ENCODE measurements around the gene PIGL.
A peak's percentile ranks its signal among the peaks of the same experiment; 100 is the strongest.

Gene PIGL

DNA sequence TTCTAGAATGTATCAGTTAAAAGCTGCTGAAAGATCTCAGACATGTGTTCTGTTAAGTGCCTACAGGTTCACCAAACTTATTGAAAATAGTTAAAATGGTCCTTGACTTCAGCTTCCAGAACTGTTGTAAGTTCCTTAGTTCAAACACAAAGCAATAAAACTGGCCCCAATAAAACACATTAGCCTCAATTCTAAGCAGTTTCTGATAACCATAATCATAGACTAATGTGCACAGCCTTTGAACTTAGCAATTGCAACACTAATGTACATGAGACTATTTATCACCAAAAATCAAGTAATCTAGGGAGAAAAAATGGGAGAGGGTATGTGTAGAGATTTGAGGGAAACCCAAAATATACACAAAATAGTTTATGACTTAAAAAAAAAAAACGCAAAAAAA lies 15.4 kb downstream of the PIGL start:
- H3K27me3 ChIP-seq (ENCODE audit: control insufficient read depth, insufficient read depth, low read length), result no peaks in the 10 kb centered on the region
- H3K9ac ChIP-seq (ENCODE audit: low read length), result no peak overlapping the region
- no peaks in the 10 kb centered on the region for H3K36me3 ChIP-seq (ENCODE audit: control insufficient read depth, insufficient read depth, low read length)
- no peaks in the 10 kb centered on the region for H3K4me1 ChIP-seq (ENCODE audit: control insufficient read depth, insufficient read depth, low read length)
- H3K4me3 ChIP-seq (ENCODE audit: low read length), result no peak overlapping the region
- no peaks in the 10 kb centered on the region for H3K9me3 ChIP-seq (ENCODE audit: control insufficient read depth, low read length)

- Histone ChIP-seq H3K27me3 (ENCODE audit: control insufficient read depth, insufficient read depth, low read length) (no peaks in the 10 kb centered on the region), H3K9me3 (ENCODE audit: control insufficient read depth, low read length) (no peaks in the 10 kb centered on the region), H3K36me3 (ENCODE audit: control insufficient read depth, insufficient read depth, low read length) (no peaks in the 10 kb centered on the region), H3K4me1 (ENCODE audit: control insufficient read depth, insufficient read depth, low read length) (no peaks in the 10 kb centered on the region), H3K4me3 (ENCODE audit: low read length) (no peak overlapping the region), H3K9ac (ENCODE audit: low read length) (no peak overlapping the region)
These were observed 22.9 kb downstream of the PIGL start for GRCh38 chr17:16239931-16240330.

DNA sequence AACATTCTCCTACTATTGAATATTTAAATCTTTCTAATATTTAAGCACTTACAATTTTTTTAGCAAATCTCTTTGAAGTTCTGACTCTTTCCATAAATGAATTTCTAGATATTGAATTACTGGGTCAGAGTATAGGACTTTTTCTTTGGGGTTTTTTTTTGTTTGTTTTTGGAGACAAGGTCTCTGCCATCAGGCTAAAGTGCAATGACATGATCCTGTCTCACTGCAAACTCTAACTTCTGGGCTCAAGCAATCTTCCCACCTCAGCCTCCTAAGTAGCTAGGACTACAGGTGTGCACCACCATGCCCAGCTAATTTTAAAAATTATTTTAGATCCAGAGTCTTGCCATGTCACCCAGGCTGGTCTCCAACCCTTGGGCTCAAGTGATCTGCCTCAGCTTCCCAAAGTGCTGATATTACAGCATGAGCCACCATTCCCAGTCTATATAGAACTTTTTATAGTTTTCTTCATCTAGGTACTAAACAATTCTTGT lies 24.9 kb downstream of the PIGL start:
- H3K4me3 ChIP-seq (ENCODE audit: low read length), result no peak overlapping the region
- no peaks in the 10 kb centered on the region for H3K36me3 ChIP-seq (ENCODE audit: control insufficient read depth, insufficient read depth, low read length)
- H3K27me3 ChIP-seq (ENCODE audit: control insufficient read depth, insufficient read depth, low read length), result no peaks in the 10 kb centered on the region
- H3K9me3 ChIP-seq (ENCODE audit: control insufficient read depth, low read length), result no peaks in the 10 kb centered on the region
- no peaks in the 10 kb centered on the region for H3K4me1 ChIP-seq (ENCODE audit: control insufficient read depth, insufficient read depth, low read length)
- no peak overlapping the region for H3K9ac ChIP-seq (ENCODE audit: low read length)

GRCh38 chr17:16243385-16243784 lies 26.4 kb downstream of the PIGL start:
- peaks cover 7% of the 10 kb centered on the region for H3K4me1 ChIP-seq (ENCODE audit: control insufficient read depth, insufficient read depth, low read length)
- no peaks in the 10 kb centered on the region for H3K9me3 ChIP-seq (ENCODE audit: control insufficient read depth, low read length)
- H3K36me3 ChIP-seq (ENCODE audit: control insufficient read depth, insufficient read depth, low read length), result no peaks in the 10 kb centered on the region
- H3K27me3 ChIP-seq (ENCODE audit: control insufficient read depth, insufficient read depth, low read length), result no peaks in the 10 kb centered on the region
- H3K4me3 ChIP-seq (ENCODE audit: low read length), result no peak overlapping the region
- no peak overlapping the region for H3K9ac ChIP-seq (ENCODE audit: low read length)

- Histone ChIP-seq H3K27me3 (ENCODE audit: control insufficient read depth, insufficient read depth, low read length) (no peaks in the 10 kb centered on the region), H3K4me3 (ENCODE audit: low read length) (no peak overlapping the region), H3K9me3 (ENCODE audit: control insufficient read depth, low read length) (no peaks in the 10 kb centered on the region), H3K36me3 (ENCODE audit: control insufficient read depth, insufficient read depth, low read length) (no peaks in the 10 kb centered on the region), H3K9ac (ENCODE audit: low read length) (no peak overlapping the region), H3K4me1 (ENCODE audit: control insufficient read depth, insufficient read depth, low read length) (peaks cover 7% of the 10 kb centered on the region)
These were observed 27.0 kb downstream of the PIGL start for GRCh38 chr17:16243801-16244567.

DNA sequence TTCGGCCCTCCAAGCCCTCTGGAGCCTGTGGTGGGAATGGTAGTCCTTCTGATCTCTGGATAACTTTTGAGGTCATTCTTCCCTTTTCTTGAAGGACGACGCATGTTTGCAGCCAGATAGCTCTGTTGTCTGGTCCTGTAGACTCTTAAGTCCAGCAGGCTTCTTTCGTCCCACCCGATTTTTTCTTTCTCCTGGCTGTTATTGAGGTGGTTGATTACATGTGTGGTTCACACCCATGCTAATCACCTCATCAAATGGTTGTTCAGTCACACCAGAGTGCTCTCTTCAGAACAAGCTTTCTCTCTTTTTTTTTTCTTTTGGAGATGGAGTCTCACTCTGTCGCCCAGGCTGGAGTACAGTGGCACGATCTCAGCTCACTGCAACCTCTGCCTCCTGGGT lies 30.6 kb downstream of the PIGL start:
- Histone ChIP-seq H3K9ac (ENCODE audit: low read length) (no peak overlapping the region), H3K9me3 (ENCODE audit: control insufficient read depth, low read length) (no peaks in the 10 kb centered on the region), H3K27me3 (ENCODE audit: control insufficient read depth, insufficient read depth, low read length) (no peaks in the 10 kb centered on the region), H3K4me3 (ENCODE audit: low read length) (no peak overlapping the region), H3K36me3 (ENCODE audit: control insufficient read depth, insufficient read depth, low read length) (no peaks in the 10 kb centered on the region), H3K4me1 (ENCODE audit: control insufficient read depth, insufficient read depth, low read length) (peaks cover 7% of the 10 kb centered on the region)

DNA sequence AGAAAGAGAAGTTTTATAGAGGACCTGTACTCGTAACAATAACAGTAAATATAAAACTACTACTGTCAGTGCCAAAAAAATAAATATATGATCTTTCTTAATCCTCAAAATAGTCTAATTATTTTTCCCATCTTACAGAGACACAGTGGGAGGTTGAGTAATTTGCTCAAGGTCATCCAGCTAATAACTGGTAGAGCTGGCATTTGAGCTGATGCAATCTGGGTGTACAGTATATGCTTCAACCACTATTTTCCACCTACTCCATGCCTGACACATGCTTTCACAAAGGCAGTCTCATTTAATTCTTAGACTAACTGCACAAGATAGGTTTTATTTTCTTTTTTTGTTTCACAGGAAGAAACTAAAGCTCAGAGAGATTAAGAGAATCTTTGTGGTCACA lies 33.6 kb downstream of the PIGL start:
- Histone ChIP-seq H3K4me1 (ENCODE audit: control insufficient read depth, insufficient read depth, low read length) (peaks cover 16% of the 10 kb centered on the region), H3K4me3 (ENCODE audit: low read length) (no peak overlapping the region), H3K27me3 (ENCODE audit: control insufficient read depth, insufficient read depth, low read length) (no peaks in the 10 kb centered on the region), H3K9me3 (ENCODE audit: control insufficient read depth, low read length) (no peaks in the 10 kb centered on the region), H3K9ac (ENCODE audit: low read length) (no peak overlapping the region), H3K36me3 (ENCODE audit: control insufficient read depth, insufficient read depth, low read length) (no peaks in the 10 kb centered on the region)

DNA sequence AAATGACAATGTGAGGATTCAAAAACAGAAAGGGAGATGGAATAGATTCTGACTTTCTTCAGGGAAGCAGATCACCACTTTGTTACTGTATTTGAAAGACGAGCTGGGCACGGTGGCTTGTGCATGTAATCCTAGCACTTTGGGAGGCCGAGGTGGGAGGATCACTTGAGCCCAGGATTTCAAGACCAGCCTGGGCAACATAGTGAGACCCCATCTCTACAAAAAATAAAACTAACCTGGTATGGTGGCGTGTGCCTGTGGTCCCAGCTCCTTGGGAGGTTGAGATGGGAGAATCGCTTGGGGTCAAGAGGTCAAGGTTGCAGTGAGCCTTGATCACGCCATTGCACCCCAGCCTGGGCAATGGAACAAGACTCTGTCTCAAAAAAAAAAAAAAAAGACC lies 34.0 kb downstream of the PIGL start:
- Histone ChIP-seq H3K27me3 (ENCODE audit: control insufficient read depth, insufficient read depth, low read length) (no peaks in the 10 kb centered on the region), H3K4me3 (ENCODE audit: low read length) (no peak overlapping the region), H3K9me3 (ENCODE audit: control insufficient read depth, low read length) (no peaks in the 10 kb centered on the region), H3K9ac (ENCODE audit: low read length) (no peak overlapping the region), H3K36me3 (ENCODE audit: control insufficient read depth, insufficient read depth, low read length) (no peaks in the 10 kb centered on the region), H3K4me1 (ENCODE audit: control insufficient read depth, insufficient read depth, low read length) (peaks cover 19% of the 10 kb centered on the region)

- H3K9ac ChIP-seq (ENCODE audit: low read length), result no peak overlapping the region
- no peaks in the 10 kb centered on the region for H3K27me3 ChIP-seq (ENCODE audit: control insufficient read depth, insufficient read depth, low read length)
- H3K36me3 ChIP-seq (ENCODE audit: control insufficient read depth, insufficient read depth, low read length), result no peaks in the 10 kb centered on the region
- peaks cover 23% of the 10 kb centered on the region for H3K4me1 ChIP-seq (ENCODE audit: control insufficient read depth, insufficient read depth, low read length)
- H3K9me3 ChIP-seq (ENCODE audit: control insufficient read depth, low read length), result no peaks in the 10 kb centered on the region
- H3K4me3 ChIP-seq (ENCODE audit: low read length), result no peak overlapping the region
These were observed 34.5 kb downstream of the PIGL start for GRCh38 chr17:16251556-16251955.

DNA sequence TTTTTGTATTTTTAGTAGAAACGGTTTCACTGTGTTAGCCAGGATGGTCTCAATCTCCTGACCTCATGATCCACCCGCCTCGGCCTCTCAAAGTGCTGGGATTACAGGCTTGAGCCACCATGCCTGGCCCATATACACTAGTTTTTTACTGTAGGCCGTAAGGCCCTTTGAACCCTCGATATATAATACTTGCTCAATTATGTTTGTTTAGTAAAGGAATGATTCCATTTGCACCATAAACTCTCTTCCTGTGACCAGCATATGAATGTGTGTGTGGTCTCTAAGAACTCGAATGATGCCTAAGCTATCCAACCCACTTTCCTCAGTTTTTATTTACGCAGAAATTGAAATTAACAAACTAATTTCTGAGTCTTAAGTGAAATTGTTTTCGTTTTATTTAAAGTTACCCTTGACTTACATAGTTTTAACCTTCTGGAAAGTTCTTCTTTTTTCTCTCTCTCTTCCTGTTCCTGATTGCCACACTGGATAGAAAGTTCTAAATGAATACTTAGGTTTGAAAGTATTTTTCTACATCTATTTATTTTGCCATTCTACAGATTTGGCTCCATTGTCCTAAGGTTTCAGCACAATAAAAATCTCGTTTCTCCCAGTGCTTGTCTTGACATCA lies 37.9 kb downstream of the PIGL start:
- H3K9me3 ChIP-seq (ENCODE audit: control insufficient read depth, low read length), result no peaks in the 10 kb centered on the region
- H3K36me3 ChIP-seq (ENCODE audit: control insufficient read depth, insufficient read depth, low read length), result no peaks in the 10 kb centered on the region
- H3K9ac ChIP-seq (ENCODE audit: low read length), result peak overlapping the region; percentile 16
- H3K4me1 ChIP-seq (ENCODE audit: control insufficient read depth, insufficient read depth, low read length), result peaks cover 15% of the 10 kb centered on the region
- H3K4me3 ChIP-seq (ENCODE audit: low read length), result no peak overlapping the region
- H3K27me3 ChIP-seq (ENCODE audit: control insufficient read depth, insufficient read depth, low read length), result no peaks in the 10 kb centered on the region

GRCh38 chr17:16255481-16255921 lies 38.5 kb downstream of the PIGL start:
- Histone ChIP-seq H3K4me3 (ENCODE audit: low read length) (no peak overlapping the region), H3K4me1 (ENCODE audit: control insufficient read depth, insufficient read depth, low read length) (peaks cover 15% of the 10 kb centered on the region), H3K27me3 (ENCODE audit: control insufficient read depth, insufficient read depth, low read length) (no peaks in the 10 kb centered on the region), H3K9ac (ENCODE audit: low read length) (peak overlapping the region; percentile 16), H3K36me3 (ENCODE audit: control insufficient read depth, insufficient read depth, low read length) (no peaks in the 10 kb centered on the region), H3K9me3 (ENCODE audit: control insufficient read depth, low read length) (no peaks in the 10 kb centered on the region)

DNA sequence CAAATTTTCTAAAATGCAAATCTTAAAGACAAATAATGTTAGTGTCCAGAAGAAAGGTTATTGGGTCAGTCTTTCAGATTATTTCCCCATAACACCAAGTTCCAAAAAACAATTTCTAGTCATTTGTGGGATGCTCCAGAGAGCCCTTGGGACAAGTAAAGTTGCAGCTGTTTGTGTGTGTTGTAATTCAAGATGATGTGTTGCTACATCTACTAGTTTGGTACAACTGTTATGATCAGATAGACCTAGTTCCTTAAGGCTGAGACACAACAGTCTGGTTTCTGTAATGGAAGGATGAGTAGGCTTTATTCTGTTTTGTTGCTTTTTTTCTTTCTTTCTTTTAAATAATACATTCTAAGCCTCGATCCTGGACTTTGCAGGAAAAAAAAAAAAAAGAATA lies 41.9 kb downstream of the PIGL start:
- Histone ChIP-seq H3K9me3 (ENCODE audit: control insufficient read depth, low read length) (no peaks in the 10 kb centered on the region), H3K4me3 (ENCODE audit: low read length) (no peak overlapping the region), H3K27me3 (ENCODE audit: control insufficient read depth, insufficient read depth, low read length) (no peaks in the 10 kb centered on the region), H3K36me3 (ENCODE audit: control insufficient read depth, insufficient read depth, low read length) (no peaks in the 10 kb centered on the region), H3K4me1 (ENCODE audit: control insufficient read depth, insufficient read depth, low read length) (peaks cover 15% of the 10 kb centered on the region), H3K9ac (ENCODE audit: low read length) (no peak overlapping the region)
